Stimulated activated CD4-positive, alpha-beta T cell treated with anti-CD3 and anti-CD28 coated beads, Interleukin-2, amount 100 ng/mL, for 4 hours (primary cell): ENCODE measurements around the gene KIF11.
"Not testable (repeated sequence)": the region's sequence is repeated elsewhere in the genome, so short reads cannot be mapped to it uniquely, and the experiment has no call there.

Source experiments
- DNase-seq: peaks from one replicate; pipeline ENCODE4 v3.0.0-alpha.2; 2020; ENCODE audit warnings: low read depth

The KIF11 gene

GRCh38 chr10:92590623-92591549, 2.0 kb upstream of the KIF11 start:
- DNase-seq, result no peak

- DNase-seq, result peak; percentile 77
Measured at GRCh38 chr10:92591550-92592022, 1.3 kb upstream of the KIF11 start.

- no peak for DNase-seq
Measured at GRCh38 chr10:92593619-92594588, 974 bp downstream of the KIF11 start.

- no peak for DNase-seq
Measured at GRCh38 chr10:92595505-92595904, 2.6 kb downstream of the KIF11 start.

GRCh38 chr10:92598321-92598720, 5.4 kb downstream of the KIF11 start:
- DNase-seq, result no peak

GRCh38 chr10:92604841-92605240, 11.9 kb downstream of the KIF11 start:
- no peak for DNase-seq

- no peak for DNase-seq
Measured at GRCh38 chr10:92615515-92615914, 22.6 kb downstream of the KIF11 start.

- no peak for DNase-seq
Measured at GRCh38 chr10:92619368-92619767, 26.4 kb downstream of the KIF11 start.

- DNase-seq, result no peak
Measured at GRCh38 chr10:92627845-92628480, 35.0 kb downstream of the KIF11 start.

GRCh38 chr10:92629945-92630344, 37.0 kb downstream of the KIF11 start:
- DNase-seq, result no peak

GRCh38 chr10:92638037-92638436, 45.1 kb downstream of the KIF11 start:
- DNase-seq, result no peak

GRCh38 chr10:92640107-92640506, 47.2 kb downstream of the KIF11 start:
- DNase-seq, result no peak

- no peak for DNase-seq
Measured at GRCh38 chr10:92641492-92641891, 48.6 kb downstream of the KIF11 start.

- no peak for DNase-seq
Measured at GRCh38 chr10:92644921-92645320, 52.0 kb downstream of the KIF11 start.

- not testable (repeated sequence) for DNase-seq
Measured at GRCh38 chr10:92650864-92651263, 57.9 kb downstream of the KIF11 start.

GRCh38 chr10:92655426-92655825, 62.5 kb downstream of the KIF11 start:
- DNase-seq, result no peak

GRCh38 chr10:92656266-92656961, 63.5 kb downstream of the KIF11 start:
- DNase-seq, result no peak

- DNase-seq, result no peak
Measured at GRCh38 chr10:92657024-92657423, 64.1 kb downstream of the KIF11 start.

- DNase-seq, result no peak
Measured at GRCh38 chr10:92662848-92663247, 69.9 kb downstream of the KIF11 start.

- no peak for DNase-seq
Measured at GRCh38 chr10:92664322-92664721, 71.4 kb downstream of the KIF11 start.

- no peak for DNase-seq
Measured at GRCh38 chr10:92667078-92667477, 74.1 kb downstream of the KIF11 start.
